ENCODE data around the gene NUDT17.

DNA sequence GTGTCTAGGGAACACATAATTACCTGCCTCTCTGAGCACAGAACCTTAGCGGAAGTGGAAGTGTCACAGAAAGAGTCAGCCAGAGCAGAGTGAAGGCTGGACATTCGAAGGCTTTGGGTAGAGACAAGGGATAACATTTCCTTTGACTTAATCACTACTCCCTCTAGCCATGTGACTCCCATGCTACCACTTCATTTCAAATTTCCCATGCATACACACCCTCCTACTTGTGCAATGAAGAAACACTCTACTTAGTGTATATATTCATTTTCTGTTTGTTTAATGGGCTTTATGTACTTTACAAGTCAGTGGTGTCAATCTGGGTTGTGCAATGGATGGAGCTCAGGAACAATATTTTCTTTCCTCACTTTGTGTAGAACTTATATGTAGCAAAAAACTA is 33.3 kb downstream of the NUDT17 start:
- TF ChIP-seq, protein P1, sequence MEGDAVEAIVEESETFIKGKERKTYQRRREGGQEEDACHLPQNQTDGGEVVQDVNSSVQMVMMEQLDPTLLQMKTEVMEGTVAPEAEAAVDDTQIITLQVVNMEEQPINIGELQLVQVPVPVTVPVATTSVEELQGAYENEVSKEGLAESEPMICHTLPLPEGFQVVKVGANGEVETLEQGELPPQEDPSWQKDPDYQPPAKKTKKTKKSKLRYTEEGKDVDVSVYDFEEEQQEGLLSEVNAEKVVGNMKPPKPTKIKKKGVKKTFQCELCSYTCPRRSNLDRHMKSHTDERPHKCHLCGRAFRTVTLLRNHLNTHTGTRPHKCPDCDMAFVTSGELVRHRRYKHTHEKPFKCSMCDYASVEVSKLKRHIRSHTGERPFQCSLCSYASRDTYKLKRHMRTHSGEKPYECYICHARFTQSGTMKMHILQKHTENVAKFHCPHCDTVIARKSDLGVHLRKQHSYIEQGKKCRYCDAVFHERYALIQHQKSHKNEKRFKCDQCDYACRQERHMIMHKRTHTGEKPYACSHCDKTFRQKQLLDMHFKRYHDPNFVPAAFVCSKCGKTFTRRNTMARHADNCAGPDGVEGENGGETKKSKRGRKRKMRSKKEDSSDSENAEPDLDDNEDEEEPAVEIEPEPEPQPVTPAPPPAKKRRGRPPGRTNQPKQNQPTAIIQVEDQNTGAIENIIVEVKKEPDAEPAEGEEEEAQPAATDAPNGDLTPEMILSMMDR (IDR thresholded peaks at IDR 0.05 in 2 of 3, conservative IDR thresholded peaks at IDR 0.05 in 1 of 3; ENCODE audit: borderline replicate concordance in 1 of 3, insufficient read depth in 1 of 3, low read depth in 2 of 3, low read length in 2 of 3), result no peak
- TF ChIP-seq RAD21 (IDR thresholded peaks at IDR 0.05; ENCODE audit: low read depth) (no peak), POLR2A (IDR thresholded peaks at IDR 0.05; ENCODE audit: borderline replicate concordance, extremely low read depth, insufficient read depth, insufficient read length) (no peak), POLR2AphosphoS5 (IDR thresholded peaks at IDR 0.05; ENCODE audit: low read depth, low read length) (no peak), EZH2 (IDR thresholded peaks at IDR 0.05) (no peak), ELF1 (IDR thresholded peaks at IDR 0.05; ENCODE audit: borderline replicate concordance, low read depth) (no peak), EGR1 (IDR thresholded peaks at IDR 0.05; ENCODE audit: low read depth) (no peak)
- TF ChIP-seq, protein P2, sequence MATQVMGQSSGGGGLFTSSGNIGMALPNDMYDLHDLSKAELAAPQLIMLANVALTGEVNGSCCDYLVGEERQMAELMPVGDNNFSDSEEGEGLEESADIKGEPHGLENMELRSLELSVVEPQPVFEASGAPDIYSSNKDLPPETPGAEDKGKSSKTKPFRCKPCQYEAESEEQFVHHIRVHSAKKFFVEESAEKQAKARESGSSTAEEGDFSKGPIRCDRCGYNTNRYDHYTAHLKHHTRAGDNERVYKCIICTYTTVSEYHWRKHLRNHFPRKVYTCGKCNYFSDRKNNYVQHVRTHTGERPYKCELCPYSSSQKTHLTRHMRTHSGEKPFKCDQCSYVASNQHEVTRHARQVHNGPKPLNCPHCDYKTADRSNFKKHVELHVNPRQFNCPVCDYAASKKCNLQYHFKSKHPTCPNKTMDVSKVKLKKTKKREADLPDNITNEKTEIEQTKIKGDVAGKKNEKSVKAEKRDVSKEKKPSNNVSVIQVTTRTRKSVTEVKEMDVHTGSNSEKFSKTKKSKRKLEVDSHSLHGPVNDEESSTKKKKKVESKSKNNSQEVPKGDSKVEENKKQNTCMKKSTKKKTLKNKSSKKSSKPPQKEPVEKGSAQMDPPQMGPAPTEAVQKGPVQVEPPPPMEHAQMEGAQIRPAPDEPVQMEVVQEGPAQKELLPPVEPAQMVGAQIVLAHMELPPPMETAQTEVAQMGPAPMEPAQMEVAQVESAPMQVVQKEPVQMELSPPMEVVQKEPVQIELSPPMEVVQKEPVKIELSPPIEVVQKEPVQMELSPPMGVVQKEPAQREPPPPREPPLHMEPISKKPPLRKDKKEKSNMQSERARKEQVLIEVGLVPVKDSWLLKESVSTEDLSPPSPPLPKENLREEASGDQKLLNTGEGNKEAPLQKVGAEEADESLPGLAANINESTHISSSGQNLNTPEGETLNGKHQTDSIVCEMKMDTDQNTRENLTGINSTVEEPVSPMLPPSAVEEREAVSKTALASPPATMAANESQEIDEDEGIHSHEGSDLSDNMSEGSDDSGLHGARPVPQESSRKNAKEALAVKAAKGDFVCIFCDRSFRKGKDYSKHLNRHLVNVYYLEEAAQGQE (IDR thresholded peaks at IDR 0.05; ENCODE audit: low read depth), result no peak
- TF ChIP-seq, protein P3, sequence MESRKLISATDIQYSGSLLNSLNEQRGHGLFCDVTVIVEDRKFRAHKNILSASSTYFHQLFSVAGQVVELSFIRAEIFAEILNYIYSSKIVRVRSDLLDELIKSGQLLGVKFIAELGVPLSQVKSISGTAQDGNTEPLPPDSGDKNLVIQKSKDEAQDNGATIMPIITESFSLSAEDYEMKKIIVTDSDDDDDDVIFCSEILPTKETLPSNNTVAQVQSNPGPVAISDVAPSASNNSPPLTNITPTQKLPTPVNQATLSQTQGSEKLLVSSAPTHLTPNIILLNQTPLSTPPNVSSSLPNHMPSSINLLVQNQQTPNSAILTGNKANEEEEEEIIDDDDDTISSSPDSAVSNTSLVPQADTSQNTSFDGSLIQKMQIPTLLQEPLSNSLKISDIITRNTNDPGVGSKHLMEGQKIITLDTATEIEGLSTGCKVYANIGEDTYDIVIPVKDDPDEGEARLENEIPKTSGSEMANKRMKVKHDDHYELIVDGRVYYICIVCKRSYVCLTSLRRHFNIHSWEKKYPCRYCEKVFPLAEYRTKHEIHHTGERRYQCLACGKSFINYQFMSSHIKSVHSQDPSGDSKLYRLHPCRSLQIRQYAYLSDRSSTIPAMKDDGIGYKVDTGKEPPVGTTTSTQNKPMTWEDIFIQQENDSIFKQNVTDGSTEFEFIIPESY (IDR thresholded peaks at IDR 0.05; ENCODE audit: extremely low read depth, insufficient replicate concordance, low read length), result no peak
- TF ChIP-seq, protein P4, sequence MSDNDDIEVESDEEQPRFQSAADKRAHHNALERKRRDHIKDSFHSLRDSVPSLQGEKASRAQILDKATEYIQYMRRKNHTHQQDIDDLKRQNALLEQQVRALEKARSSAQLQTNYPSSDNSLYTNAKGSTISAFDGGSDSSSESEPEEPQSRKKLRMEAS (IDR thresholded peaks at IDR 0.05), result no peak
- TF ChIP-seq, protein P5, sequence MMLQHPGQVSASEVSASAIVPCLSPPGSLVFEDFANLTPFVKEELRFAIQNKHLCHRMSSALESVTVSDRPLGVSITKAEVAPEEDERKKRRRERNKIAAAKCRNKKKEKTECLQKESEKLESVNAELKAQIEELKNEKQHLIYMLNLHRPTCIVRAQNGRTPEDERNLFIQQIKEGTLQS (IDR thresholded peaks at IDR 0.05), result no peak

Measured in HCT116 (cell line).